ENCODE data around the gene MYO3B.
A peak's percentile ranks its signal among the peaks of the same experiment; 100 is the strongest.

MYO3B gene

GRCh38 chr2:170177950-170178781, at the start of gene MYO3B:
TSS of gene MYO3B (plus strand) at chr2:170178147. CDS start at chr2:170178288, 141 bp downstream.
- in situ Hi-C loops (cut with MboI; ENCODE audit: low sequenced_read_pairs, unreplicated experiment) = no loop called here
- TF ChIP-seq, protein P1, sequence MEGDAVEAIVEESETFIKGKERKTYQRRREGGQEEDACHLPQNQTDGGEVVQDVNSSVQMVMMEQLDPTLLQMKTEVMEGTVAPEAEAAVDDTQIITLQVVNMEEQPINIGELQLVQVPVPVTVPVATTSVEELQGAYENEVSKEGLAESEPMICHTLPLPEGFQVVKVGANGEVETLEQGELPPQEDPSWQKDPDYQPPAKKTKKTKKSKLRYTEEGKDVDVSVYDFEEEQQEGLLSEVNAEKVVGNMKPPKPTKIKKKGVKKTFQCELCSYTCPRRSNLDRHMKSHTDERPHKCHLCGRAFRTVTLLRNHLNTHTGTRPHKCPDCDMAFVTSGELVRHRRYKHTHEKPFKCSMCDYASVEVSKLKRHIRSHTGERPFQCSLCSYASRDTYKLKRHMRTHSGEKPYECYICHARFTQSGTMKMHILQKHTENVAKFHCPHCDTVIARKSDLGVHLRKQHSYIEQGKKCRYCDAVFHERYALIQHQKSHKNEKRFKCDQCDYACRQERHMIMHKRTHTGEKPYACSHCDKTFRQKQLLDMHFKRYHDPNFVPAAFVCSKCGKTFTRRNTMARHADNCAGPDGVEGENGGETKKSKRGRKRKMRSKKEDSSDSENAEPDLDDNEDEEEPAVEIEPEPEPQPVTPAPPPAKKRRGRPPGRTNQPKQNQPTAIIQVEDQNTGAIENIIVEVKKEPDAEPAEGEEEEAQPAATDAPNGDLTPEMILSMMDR (IDR thresholded peaks at IDR 0.05; ENCODE audit: borderline replicate concordance, control extremely low read depth, extremely low read depth, insufficient read depth, missing control alignments) = no peak
- DNase-seq (ENCODE audit: low spot score) = no peak

- TF ChIP-seq, protein P1 (IDR thresholded peaks at IDR 0.05; ENCODE audit: borderline replicate concordance, control extremely low read depth, extremely low read depth, insufficient read depth, missing control alignments) = no peak
- no peak for DNase-seq (ENCODE audit: low spot score)
- in situ Hi-C loops (cut with MboI; ENCODE audit: low sequenced_read_pairs, unreplicated experiment) = no loop called here
Measured at GRCh38 chr2:170139276-170139967, 38.5 kb upstream of the MYO3B start.

DNA sequence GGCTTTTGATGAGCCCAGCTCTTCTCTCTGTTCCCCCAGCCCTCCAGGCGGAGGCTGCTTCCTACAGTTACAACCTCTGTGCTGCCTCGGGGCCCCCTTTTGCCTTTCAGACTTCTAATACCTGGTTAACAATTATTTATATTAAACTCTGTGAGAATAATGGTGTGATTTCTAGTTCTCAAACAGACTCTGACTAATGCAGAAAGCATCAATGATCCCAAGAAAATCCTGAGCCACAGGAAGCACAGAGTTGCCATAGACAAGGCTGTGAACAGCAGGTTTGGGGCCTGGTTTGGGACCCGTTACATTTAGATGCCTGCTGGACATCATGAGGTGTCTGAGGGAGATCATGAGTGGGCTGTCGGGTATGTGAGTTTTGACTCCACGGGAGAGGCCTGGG, 37.4 kb upstream of the MYO3B start:
- TF ChIP-seq, protein P1 (IDR thresholded peaks at IDR 0.05; ENCODE audit: borderline replicate concordance, control extremely low read depth, extremely low read depth, insufficient read depth, missing control alignments) = no peak
- DNase-seq (ENCODE audit: low spot score) = no peak
- in situ Hi-C loops (cut with MboI; ENCODE audit: low sequenced_read_pairs, unreplicated experiment) = no loop called here

- in situ Hi-C loops (cut with MboI; ENCODE audit: low sequenced_read_pairs, unreplicated experiment) = no loop called here
- TF ChIP-seq, protein P1 (IDR thresholded peaks at IDR 0.05; ENCODE audit: borderline replicate concordance, control extremely low read depth, extremely low read depth, insufficient read depth, missing control alignments) = no peak
- DNase-seq (ENCODE audit: low spot score) = peak; percentile 46
Measured at GRCh38 chr2:170141865-170142264, 36.1 kb upstream of the MYO3B start.

- no peak for DNase-seq (ENCODE audit: low spot score)
- TF ChIP-seq, protein P1 (IDR thresholded peaks at IDR 0.05; ENCODE audit: borderline replicate concordance, control extremely low read depth, extremely low read depth, insufficient read depth, missing control alignments) = no peak
- in situ Hi-C loops (cut with MboI; ENCODE audit: low sequenced_read_pairs, unreplicated experiment) = no loop called here
Measured at GRCh38 chr2:170142502-170142901, 35.4 kb upstream of the MYO3B start.

DNA sequence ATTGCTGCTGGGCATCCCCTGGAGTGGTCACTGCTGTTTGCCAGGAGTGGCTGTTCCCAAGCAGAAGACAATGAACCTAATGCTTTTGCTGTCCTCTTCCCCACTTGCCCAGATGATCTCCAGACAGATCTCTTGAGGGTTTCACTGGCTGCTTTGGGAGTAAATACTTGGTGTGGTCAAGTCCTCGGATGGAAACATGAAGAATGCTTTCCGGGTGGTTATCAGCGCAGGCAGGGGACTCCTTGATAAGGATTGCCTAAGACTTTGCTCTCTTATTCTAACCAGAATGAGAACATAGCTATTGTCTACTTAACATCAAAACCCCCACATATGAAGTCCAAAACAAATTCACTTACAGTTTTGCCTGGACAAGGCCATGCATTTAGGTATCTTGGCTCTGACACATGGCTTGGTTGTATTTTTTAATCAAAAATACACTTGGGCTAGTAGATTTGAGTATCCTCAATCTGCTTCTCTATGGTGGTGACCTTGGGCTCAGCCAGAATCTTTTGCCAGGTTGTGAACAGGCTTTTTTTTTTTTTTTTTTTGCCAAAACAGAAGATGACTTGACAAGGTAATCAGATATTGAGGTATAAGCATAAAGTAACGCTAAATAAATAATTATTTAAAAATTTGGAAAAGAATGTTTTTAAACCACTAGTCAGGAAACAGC, 34.8 kb upstream of the MYO3B start:
- in situ Hi-C loops (cut with MboI; ENCODE audit: low sequenced_read_pairs, unreplicated experiment) = no loop called here
- TF ChIP-seq, protein P1 (IDR thresholded peaks at IDR 0.05; ENCODE audit: borderline replicate concordance, control extremely low read depth, extremely low read depth, insufficient read depth, missing control alignments) = no peak
- DNase-seq (ENCODE audit: low spot score) = no peak
